Type B pancreatic cell (in vitro differentiated cells): Measurements from ENCODE around the gene RNF7. TPM values are rescaled to one million over a fixed set of nuclear protein-coding genes. Genes with fewer than 3 reads are reported as not detected.
"Not testable (repeated sequence)": the region's sequence is repeated elsewhere in the genome, so short reads cannot be mapped to it uniquely, and the experiment has no call there.

Experiments used
- DNase-seq: peaks from one replicate; pipeline ENCODE4 v3.0.0; 2021; ENCODE audit warnings: mixed read lengths; ENCODE audit not compliant: unreplicated experiment; ENCODE audit errors: extremely low spot score
- H3K27ac Mint-ChIP-seq: 2 replicates; pipeline ENCODE4 v1.8.0; 2021; ENCODE audit warnings: mild to moderate bottlenecking, mixed read lengths
- H3K27me3 Mint-ChIP-seq: 2 replicates; pipeline ENCODE4 v1.8.0; 2021; ENCODE audit warnings: mixed read lengths
- H3K36me3 Mint-ChIP-seq: 2 replicates; pipeline ENCODE4 v1.8.0; 2021; ENCODE audit warnings: mixed read lengths
- H3K4me1 Mint-ChIP-seq: one replicate; pipeline ENCODE4 v1.8.0; 2021; ENCODE audit warnings: mixed read lengths; ENCODE audit not compliant: unreplicated experiment
- H3K4me3 Mint-ChIP-seq: 2 replicates; pipeline ENCODE4 v1.8.0; 2021; ENCODE audit warnings: mild to moderate bottlenecking, mixed read lengths
- H3K9me3 Mint-ChIP-seq: 2 replicates; pipeline ENCODE4 v1.8.0; 2021; ENCODE audit warnings: mixed read lengths
- long read RNA-seq: library from polyadenylated mRNA; unstranded; transcript quantifications from one replicate; pipeline ENCODE4 v2.0.0, GENCODE V29; 2020
- total RNA-seq: library from RNA; stranded (reverse); gene quantifications from 2 replicates; pipeline ENCODE4 v1.2.1, GENCODE V29; 2021; ENCODE audit warnings: low replicate concordance
- TF ChIP-seq, protein P1 (sequence below): fragments of 200-600 bp; sonication (generic); conservative IDR thresholded peaks from 2 replicates; pipeline ENCODE4 v1.5.0; 2021; ENCODE audit warnings: antibody characterized with exemption, mild to moderate bottlenecking

The RNF7 gene
- total RNA-seq: 106 and 107 TPM in 2 replicates
- long read RNA-seq, transcript RNF7-201 (3 exons, 2,763 nt): major isoform, 116 of 140 reads
- long read RNA-seq, transcript RNF7-202 (3 exons, 805 nt): minor isoform, 9 of 140 reads
- long read RNA-seq, transcript RNF7-203 (4 exons, 1,036 nt): minor isoform, 9 of 140 reads
- long read RNA-seq, partial matches to known transcripts: 0 of 140 reads
- long read RNA-seq, other reads (novel, unspliced or antisense): 3 of 140 reads

DNA sequence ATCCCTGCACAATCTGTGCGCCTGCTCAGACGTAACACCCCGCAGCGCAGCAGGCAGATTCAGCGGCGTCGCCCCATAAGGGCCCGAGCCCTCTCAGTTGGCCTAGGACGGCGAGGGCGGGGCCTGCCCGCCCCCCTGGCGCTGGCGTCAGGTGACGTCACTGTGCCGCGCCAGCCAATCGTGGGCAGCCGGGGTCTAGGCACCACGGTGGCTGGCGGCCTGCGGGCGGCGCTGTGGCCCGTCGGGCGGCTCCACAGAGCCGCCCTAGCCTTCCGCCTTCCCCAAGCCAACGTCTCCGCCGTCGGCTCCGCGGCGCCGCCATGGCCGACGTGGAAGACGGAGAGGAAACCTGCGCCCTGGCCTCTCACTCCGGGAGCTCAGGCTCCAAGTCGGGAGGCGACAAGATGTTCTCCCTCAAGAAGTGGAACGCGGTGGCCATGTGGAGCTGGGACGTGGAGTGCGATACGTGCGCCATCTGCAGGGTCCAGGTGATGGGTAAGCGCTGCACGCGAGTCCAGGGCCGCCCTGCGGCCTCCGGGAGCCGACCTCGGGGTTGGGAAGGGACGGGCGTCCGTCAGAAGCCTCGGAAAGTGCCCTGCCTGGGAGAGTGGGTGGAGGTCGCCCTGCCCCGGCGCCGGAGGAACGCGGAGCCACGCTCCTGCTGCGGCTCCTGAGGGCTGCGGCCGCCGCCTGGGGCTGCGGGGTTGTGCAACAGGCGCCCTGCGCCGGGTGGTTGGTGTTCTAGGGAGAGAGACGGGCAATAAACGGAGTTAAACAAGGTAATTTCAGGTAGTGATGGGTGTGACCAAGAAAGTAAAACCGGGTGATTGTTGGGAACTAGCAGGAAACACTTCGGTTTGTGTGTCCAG, at the start of gene RNF7:
RNF7 (plus strand) TSS at position 277 of the 869 bp plus-strand sequence; CDS start at position 321, 44 bp downstream.
- Mint-ChIP-seq H3K9me3 (no peaks in the 10 kb centered on the region), H3K27me3 (no peaks in the 10 kb centered on the region), H3K27ac (peak within 1 kb of the TSS; percentile 99), H3K4me3 (peak within 1 kb of the TSS; percentile 99), H3K4me1 (peaks cover 14% of the 10 kb centered on the region), H3K36me3 (peaks cover 2% of the 10 kb centered on the region)
- DNase-seq: peak; percentile 98
- TF ChIP-seq, protein P1, sequence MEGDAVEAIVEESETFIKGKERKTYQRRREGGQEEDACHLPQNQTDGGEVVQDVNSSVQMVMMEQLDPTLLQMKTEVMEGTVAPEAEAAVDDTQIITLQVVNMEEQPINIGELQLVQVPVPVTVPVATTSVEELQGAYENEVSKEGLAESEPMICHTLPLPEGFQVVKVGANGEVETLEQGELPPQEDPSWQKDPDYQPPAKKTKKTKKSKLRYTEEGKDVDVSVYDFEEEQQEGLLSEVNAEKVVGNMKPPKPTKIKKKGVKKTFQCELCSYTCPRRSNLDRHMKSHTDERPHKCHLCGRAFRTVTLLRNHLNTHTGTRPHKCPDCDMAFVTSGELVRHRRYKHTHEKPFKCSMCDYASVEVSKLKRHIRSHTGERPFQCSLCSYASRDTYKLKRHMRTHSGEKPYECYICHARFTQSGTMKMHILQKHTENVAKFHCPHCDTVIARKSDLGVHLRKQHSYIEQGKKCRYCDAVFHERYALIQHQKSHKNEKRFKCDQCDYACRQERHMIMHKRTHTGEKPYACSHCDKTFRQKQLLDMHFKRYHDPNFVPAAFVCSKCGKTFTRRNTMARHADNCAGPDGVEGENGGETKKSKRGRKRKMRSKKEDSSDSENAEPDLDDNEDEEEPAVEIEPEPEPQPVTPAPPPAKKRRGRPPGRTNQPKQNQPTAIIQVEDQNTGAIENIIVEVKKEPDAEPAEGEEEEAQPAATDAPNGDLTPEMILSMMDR: peak; percentile 92

DNA sequence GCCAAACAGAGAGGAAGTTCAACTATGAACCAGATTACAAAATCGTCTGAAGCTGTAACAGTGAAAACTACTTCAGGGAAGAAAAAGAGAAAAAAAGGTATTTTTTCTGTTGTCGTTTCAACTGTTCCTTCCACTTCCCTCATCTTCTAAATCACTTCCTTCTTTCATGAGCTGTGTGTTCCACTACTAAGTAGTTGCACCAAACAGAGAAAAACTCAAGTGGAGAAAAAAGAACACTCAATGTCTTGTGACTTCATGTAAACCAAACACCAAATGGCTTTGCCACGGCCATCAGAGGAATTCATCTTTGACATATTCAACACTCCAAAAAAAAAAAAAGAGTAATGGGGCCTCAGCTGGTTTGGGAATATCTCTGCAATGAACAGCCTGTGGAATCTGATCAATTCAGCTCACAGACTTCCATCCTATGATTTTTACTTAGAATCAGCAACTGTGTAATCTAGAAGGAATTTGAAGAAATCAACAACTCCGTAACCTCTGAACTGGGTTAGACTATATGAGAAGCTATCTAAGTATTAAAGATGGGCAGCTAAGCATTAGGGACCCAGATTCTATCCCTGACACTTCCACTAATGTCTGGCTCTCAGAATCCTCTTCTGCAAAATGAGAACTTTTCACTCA, 47.5 kb upstream of the RNF7 start:
- Mint-ChIP-seq H3K4me3 (no peak overlapping the region), H3K27ac (no peak overlapping the region), H3K27me3 (no peaks in the 10 kb centered on the region), H3K4me1 (no peaks in the 10 kb centered on the region), H3K9me3 (no peaks in the 10 kb centered on the region), H3K36me3 (no peaks in the 10 kb centered on the region)
- DNase-seq: no peak
- TF ChIP-seq, protein P1: no peak

DNA sequence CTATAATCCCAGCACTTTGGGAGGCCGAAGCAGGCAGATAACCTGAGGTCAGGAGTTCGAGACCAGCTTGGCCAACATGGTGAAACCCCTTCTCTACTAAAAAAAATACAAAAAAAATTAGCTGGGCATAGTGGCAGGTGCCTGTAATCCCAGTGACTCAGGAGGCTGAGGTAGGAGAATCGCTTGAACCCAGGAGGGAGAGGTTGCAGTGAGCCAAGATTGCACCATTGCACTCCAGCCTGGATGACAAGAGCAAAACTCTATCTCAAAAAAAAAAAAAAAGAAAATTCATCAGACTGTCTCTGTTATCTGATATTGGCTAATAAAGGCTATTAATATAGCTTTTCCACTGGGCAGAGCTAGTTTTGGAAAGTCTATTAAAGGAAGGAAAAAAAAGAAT, 46.6 kb upstream of the RNF7 start:
- not testable (repeated sequence) for H3K27ac Mint-ChIP-seq, H3K27me3 Mint-ChIP-seq, H3K36me3 Mint-ChIP-seq, H3K9me3 Mint-ChIP-seq, DNase-seq, H3K4me1 Mint-ChIP-seq, H3K4me3 Mint-ChIP-seq

DNA sequence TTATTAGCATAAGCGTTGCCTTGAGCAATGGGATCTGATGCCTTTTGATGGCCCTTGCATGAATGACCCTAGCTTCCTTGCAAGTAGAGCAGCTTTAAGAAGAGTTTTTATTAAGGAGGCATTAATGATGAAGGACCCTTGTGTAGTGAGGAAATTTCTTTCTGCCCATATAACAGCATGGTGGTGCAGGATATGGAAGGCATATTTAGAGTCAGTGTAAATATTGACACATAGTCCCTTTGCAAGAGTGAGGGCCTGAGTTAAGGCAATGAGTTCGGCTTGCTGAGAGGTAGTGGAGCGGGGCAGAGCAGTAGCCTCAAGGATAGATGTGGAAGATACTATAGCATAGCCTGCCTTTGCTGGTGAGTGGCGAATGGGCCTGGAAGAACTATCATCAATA, 45.1 kb upstream of the RNF7 start:
- H3K27ac Mint-ChIP-seq, H3K9me3 Mint-ChIP-seq, H3K36me3 Mint-ChIP-seq, H3K4me3 Mint-ChIP-seq, H3K4me1 Mint-ChIP-seq, H3K27me3 Mint-ChIP-seq, DNase-seq: not testable (repeated sequence)

DNA sequence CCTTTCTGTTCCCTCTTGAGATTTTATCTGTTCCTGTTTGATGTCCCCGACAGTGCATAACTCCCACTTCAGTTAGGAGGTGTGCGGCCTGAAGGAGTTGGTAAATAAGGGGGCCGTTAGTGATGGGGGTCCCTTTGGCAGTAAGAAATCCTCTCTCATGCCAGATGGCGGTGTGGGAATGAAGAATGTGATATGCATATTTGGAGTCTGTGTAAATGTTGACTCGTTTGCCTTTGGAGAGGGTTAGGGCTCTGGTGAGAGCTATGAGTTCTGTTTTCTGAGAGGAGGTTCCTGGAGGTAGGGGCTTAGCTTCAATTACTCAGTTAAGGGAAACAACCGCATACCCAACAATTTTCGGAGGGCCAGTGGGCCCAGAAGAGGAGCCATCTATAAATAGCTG, 38.8 kb upstream of the RNF7 start:
- no peaks in the 10 kb centered on the region for H3K4me1 Mint-ChIP-seq
- TF ChIP-seq, protein P1: no peak
- H3K9me3 Mint-ChIP-seq: no peaks in the 10 kb centered on the region
- no peak for DNase-seq
- H3K27me3 Mint-ChIP-seq: peaks cover 8% of the 10 kb centered on the region
- H3K36me3 Mint-ChIP-seq: no peaks in the 10 kb centered on the region
- no peak overlapping the region for H3K4me3 Mint-ChIP-seq
- no peak overlapping the region for H3K27ac Mint-ChIP-seq

DNA sequence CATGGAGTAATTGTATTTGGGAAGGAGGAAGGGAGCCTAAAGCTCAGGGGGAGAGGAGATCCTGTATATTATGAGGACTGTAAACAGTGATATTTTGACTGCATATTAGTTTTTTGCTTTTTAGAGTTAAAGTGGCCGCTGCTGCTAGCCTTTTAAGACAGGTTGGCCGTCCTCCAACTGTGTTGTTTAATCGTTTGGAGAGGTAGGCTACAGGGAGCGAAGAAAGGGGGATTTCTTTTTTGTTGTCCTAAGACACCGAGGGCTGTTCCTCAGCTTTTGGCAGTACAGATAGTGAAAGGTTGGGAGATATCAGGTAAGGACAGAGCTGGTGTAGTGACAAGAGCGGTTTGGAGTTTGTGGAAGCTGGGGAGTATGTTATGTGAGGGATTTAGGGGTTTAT, 38.2 kb upstream of the RNF7 start:
- no peak for DNase-seq
- Mint-ChIP-seq H3K27me3 (peaks cover 8% of the 10 kb centered on the region), H3K4me1 (no peaks in the 10 kb centered on the region), H3K4me3 (no peak overlapping the region), H3K36me3 (no peaks in the 10 kb centered on the region), H3K27ac (no peak overlapping the region), H3K9me3 (no peaks in the 10 kb centered on the region)
- TF ChIP-seq, protein P1: no peak

DNA sequence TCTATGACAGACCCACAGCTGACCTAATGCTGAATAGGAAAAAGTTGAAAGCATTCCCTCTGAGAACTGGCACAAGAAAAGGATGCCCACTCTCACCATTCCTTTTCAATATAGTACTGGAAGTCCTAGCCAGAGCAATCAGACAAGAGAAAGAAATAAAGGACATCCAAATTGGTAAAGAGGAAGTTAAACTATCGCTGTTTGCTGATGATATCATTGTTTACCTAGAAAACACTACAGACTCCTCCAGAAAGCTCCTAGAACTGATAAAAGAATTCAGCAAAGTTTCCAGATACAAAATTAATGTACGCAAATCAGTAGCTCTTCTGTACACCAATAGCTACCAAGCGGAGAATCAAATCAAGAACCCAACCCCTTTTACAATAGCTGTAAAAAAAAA, 34.7 kb upstream of the RNF7 start:
- H3K36me3 Mint-ChIP-seq, H3K4me3 Mint-ChIP-seq, H3K27me3 Mint-ChIP-seq, H3K4me1 Mint-ChIP-seq, H3K9me3 Mint-ChIP-seq, H3K27ac Mint-ChIP-seq, DNase-seq: not testable (repeated sequence)
